ENCODE results near the gene ZNF568. TPM values are rescaled to one million over a fixed set of nuclear protein-coding genes. Genes with fewer than 3 reads are reported as not detected.

The ZNF568 gene
- total and polyA plus RNA-seq, 2 experiments from 2014 or later: 2.5 to 8.9 TPM

DNA sequence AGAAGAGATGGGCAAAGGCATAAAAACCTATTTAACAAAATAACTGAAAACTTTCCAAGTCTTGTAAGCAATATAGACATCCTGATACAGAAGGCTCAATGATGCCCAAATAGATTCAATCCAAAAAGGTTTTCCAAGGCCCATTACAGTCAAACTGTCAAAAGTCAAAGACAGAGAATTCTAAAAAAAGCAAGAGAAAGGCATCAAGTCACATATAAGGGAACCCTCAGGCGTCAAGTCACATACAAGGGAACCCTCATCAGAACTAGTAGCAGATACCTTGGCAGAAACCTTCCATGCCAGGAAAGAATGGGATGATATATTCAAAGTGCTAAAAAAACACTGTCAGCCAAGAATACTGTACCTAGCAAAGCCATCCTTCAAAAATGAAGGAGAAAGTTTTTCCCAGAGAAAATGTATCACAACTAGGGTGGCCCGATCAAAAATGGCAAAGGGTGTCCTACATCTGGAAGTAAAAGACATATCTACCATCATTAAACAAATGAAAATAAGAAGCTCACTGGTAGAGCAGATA, 21.2 kb upstream of the ZNF568 start:
- H3K27me3 ChIP-seq: no peaks in the 10 kb centered on the region
- no peaks in the 10 kb centered on the region for H3K4me1 ChIP-seq (ENCODE audit: insufficient read depth)
- H3K4me3 ChIP-seq: no peak overlapping the region
- no peak overlapping the region for H3K27ac ChIP-seq
- TF ChIP-seq EZH2 (IDR thresholded peaks at IDR 0.05; ENCODE audit: borderline replicate concordance) (no peak), EZH2phosphoT487 (IDR thresholded peaks at IDR 0.05; ENCODE audit: low read depth, severe bottlenecking, unreplicated experiment) (no peak)
- TF ChIP-seq, protein P1, sequence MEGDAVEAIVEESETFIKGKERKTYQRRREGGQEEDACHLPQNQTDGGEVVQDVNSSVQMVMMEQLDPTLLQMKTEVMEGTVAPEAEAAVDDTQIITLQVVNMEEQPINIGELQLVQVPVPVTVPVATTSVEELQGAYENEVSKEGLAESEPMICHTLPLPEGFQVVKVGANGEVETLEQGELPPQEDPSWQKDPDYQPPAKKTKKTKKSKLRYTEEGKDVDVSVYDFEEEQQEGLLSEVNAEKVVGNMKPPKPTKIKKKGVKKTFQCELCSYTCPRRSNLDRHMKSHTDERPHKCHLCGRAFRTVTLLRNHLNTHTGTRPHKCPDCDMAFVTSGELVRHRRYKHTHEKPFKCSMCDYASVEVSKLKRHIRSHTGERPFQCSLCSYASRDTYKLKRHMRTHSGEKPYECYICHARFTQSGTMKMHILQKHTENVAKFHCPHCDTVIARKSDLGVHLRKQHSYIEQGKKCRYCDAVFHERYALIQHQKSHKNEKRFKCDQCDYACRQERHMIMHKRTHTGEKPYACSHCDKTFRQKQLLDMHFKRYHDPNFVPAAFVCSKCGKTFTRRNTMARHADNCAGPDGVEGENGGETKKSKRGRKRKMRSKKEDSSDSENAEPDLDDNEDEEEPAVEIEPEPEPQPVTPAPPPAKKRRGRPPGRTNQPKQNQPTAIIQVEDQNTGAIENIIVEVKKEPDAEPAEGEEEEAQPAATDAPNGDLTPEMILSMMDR (IDR thresholded peaks at IDR 0.05; ENCODE audit: poor library complexity): no peak
- no peaks in the 10 kb centered on the region for H3K79me2 ChIP-seq
- peaks cover 89% of the 10 kb centered on the region for H3K9me3 ChIP-seq (ENCODE audit: low read depth)
- H3K36me3 ChIP-seq (replicated peaks; ENCODE audit: insufficient read depth, low read depth): peaks cover 29% of the 10 kb centered on the region
- H2AFZ ChIP-seq: no peak overlapping the region
- no peak for DNase-seq (ENCODE audit: low spot score)
- H3K9me2 ChIP-seq (replicated peaks; ENCODE audit: insufficient read depth): no peaks in the 10 kb centered on the region
- no peaks in the 10 kb centered on the region for H4K20me1 ChIP-seq (ENCODE audit: insufficient read depth, poor library complexity, severe bottlenecking)
- WGBS (ENCODE audit: low lambda C conversion rate, missing lambda C conversion rate): 91% methylated on average over 2 of the region's 2 CpGs
- no peak overlapping the region for H3K4me2 ChIP-seq

DNA sequence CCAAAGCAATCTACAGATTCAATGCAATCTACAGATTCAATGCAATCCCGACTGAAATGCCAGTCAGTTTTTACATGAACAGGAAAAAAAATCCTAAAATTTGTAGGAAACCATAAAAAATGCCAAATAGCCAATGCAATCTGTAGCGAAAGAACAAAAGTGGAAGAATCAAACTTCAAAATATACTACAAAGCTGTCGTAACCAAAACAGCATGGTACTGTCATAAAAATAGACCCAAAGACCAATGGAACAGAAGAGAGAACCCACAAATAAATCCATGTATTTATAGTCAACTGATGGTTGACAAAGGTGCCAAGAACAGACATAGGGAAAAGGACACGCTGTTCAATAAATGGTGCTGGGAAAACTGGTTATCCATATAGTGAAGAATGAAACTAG, 17.7 kb upstream of the ZNF568 start:
- Histone ChIP-seq H2AFZ (no peak overlapping the region), H3K4me3 (no peak overlapping the region), H3K9me2 (replicated peaks; ENCODE audit: insufficient read depth) (no peaks in the 10 kb centered on the region), H3K27me3 (no peaks in the 10 kb centered on the region), H3K36me3 (replicated peaks; ENCODE audit: insufficient read depth, low read depth) (peaks cover 21% of the 10 kb centered on the region), H3K4me1 (ENCODE audit: insufficient read depth) (no peaks in the 10 kb centered on the region), H3K27ac (no peak overlapping the region), H3K4me2 (no peak overlapping the region), H3K79me2 (no peaks in the 10 kb centered on the region), H3K9me3 (ENCODE audit: low read depth) (peaks cover 65% of the 10 kb centered on the region), H4K20me1 (ENCODE audit: insufficient read depth, poor library complexity, severe bottlenecking) (no peaks in the 10 kb centered on the region)
- no peak for DNase-seq (ENCODE audit: low spot score)
- WGBS (ENCODE audit: low lambda C conversion rate, missing lambda C conversion rate): 82% methylated on average over 4 of the region's 4 CpGs
- TF ChIP-seq, protein P1 (IDR thresholded peaks at IDR 0.05; ENCODE audit: poor library complexity): no peak
- TF ChIP-seq EZH2phosphoT487 (IDR thresholded peaks at IDR 0.05; ENCODE audit: low read depth, severe bottlenecking, unreplicated experiment): no peak
- no peak for TF ChIP-seq EZH2 (IDR thresholded peaks at IDR 0.05; ENCODE audit: borderline replicate concordance)

DNA sequence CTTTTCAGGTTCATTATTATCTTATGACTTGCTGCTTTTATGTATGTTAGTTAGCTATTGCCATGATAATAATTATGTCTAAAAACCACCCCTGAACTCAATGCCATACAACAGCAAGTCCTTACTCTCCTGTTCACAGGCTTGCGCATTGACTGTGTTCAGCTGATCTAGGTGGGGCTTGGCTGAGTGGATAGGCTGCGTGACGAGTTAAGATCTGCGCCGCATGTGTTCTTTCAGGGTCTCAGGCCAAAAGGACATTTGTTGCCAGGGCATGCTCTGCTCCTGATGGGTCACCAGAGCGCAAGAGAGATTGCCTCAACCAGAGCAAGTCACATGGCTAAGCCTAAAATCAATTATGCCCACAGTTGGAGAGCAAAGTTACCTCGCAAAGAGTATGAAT, 859 bp downstream of the ZNF568 start:
- Histone ChIP-seq H3K4me3 (peak overlapping the region; percentile 78), H3K36me3 (replicated peaks; ENCODE audit: insufficient read depth, low read depth) (no peaks in the 10 kb centered on the region), H2AFZ (peak overlapping the region; percentile 86), H3K4me2 (peak overlapping the region; percentile 87), H3K79me2 (no peaks in the 10 kb centered on the region), H3K27me3 (no peaks in the 10 kb centered on the region), H3K4me1 (ENCODE audit: insufficient read depth) (peaks cover 5% of the 10 kb centered on the region), H4K20me1 (ENCODE audit: insufficient read depth, poor library complexity, severe bottlenecking) (no peaks in the 10 kb centered on the region), H3K9me3 (ENCODE audit: low read depth) (peaks cover 27% of the 10 kb centered on the region), H3K9me2 (replicated peaks; ENCODE audit: insufficient read depth) (no peaks in the 10 kb centered on the region), H3K27ac (peak overlapping the region; percentile 98)
- WGBS (ENCODE audit: low lambda C conversion rate, missing lambda C conversion rate): 72% methylated on average over 7 of the region's 7 CpGs
- no peak for DNase-seq (ENCODE audit: low spot score)
- TF ChIP-seq EZH2 (IDR thresholded peaks at IDR 0.05; ENCODE audit: borderline replicate concordance): no peak
- TF ChIP-seq, protein P1 (IDR thresholded peaks at IDR 0.05; ENCODE audit: poor library complexity): no peak
- TF ChIP-seq EZH2phosphoT487 (IDR thresholded peaks at IDR 0.05; ENCODE audit: low read depth, severe bottlenecking, unreplicated experiment): no peak

Data from hepatocyte (in vitro differentiated cells).